Measurements from ENCODE around the gene WNT9B.

The WNT9B gene, protein sequence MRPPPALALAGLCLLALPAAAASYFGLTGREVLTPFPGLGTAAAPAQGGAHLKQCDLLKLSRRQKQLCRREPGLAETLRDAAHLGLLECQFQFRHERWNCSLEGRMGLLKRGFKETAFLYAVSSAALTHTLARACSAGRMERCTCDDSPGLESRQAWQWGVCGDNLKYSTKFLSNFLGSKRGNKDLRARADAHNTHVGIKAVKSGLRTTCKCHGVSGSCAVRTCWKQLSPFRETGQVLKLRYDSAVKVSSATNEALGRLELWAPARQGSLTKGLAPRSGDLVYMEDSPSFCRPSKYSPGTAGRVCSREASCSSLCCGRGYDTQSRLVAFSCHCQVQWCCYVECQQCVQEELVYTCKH

DNA sequence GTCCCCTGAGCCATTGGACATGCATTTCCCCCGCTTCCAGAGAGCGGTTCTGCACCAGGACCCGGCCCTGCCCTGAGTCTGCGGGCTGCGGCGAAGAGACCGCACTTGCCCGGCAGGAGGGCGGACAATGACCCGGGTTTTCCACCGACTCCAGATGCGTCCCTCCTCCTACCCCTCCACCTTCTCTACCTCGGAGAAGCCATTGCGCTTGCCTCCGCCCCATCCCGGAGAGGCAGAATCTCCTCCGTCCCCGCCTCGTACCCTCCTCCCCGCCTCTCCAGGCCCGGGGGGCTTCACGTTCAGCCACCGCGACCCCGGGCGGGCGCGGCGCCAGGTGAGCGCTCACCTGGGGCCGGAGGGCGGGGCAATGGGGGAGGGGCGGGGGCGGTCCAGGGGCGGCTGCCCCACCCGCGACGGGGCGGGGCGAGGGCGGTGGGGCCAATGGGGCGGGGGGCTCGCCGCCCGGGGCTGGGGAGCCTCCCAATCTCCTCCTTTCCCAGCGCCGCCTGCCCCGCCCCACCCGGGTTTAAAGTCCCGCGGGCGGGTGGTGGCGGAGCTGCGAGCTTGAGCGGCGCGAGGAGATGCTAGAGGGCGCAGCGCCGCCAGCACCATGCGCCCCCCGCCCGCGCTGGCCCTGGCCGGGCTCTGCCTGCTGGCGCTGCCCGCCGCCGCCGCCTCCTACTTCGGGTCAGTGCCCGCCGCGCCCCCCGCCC, at the start of gene WNT9B:
Gene WNT9B, plus strand, starts transcription at position 555 of the 713 bp plus-strand sequence. Its CDS starts 56 bp downstream, at position 611.
- no peak for DNase-seq (ENCODE audit: low read depth in 1 of 2, low spot score in 1 of 2)

DNA sequence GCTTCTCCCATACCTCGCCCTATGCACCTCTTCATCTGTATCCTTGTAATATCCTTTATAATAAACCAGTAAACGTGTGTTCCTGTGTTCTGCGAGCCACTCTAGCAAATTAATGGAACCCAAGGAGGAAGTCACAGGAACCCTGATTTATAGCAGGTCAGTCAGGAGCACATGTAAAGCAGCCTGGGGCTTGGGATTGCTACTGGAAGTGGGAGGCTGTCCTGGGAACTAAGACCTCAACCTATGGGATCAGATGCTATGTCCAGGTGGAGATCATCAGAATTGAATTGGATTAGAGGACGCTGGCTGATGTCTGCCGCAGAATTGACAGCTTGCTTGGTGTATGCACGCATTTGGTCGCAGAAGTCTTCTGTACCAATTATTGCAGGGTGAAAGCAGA, 48.6 kb upstream of the WNT9B start:
- DNase-seq (ENCODE audit: low read depth in 1 of 2, low spot score in 1 of 2) = no peak

DNA sequence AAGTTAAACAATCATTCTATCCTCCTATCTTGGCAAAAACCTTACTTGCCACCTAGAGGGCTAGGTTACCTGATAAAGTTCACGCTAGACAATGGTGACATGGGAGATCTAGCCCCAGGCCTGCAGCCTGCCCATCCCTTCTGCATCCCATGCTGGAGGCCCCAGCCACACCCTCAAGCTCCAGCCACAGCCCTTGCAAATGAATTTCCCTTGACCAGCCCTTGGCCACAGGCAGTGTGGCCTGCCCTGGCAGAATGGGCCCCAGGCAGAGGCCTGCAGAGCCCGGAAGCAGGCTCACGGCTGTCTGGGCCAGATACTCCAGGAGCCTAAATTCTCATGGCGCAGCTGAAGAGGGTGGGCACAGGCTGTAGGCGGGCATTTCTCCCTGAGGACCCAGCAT, 47.8 kb upstream of the WNT9B start:
- no peak for DNase-seq (ENCODE audit: low read depth in 1 of 2, low spot score in 1 of 2)

DNA sequence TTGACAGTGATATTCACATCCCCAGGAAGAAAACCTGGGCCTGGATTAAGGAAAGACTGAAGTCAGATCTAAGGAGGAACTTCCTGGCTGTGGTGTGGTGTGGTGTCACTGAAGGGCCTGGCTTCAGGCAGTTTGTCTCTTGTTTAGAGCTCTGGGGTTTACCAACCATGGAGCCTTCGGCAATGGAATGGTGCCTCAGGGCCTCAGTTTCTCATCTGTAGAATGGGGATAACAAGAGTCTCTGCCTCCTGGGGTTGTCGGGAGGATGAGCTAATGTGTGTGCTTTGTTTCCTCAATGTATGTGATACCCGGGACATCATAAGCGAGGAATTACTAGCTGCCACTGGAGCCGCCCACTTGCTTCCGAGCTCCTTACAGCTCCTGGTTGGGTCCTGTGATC, 45.6 kb upstream of the WNT9B start:
- DNase-seq (ENCODE audit: low read depth in 1 of 2, low spot score in 1 of 2) = no peak

DNA sequence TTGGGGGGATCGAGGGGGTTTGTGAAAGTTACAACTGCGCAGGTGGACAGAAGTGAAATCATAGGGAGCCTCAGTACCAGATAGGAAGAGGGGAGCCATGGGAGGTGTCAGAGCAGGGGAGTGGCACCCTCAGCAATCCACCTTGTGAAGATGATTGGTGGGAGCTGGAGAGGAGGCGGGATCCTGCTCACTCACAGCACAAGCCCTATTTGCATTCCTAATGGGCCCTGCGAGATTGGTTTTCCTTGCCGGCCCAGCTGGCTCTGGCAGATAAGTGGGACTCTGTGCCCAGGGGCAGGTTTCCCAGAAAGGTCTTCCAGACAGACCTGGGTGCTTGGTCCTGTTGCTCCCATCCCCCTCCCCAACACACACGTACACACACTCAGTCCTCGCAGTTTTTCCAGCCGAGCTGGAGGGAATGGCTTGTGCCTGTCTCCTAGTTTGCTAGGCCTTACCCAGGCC, 42.2 kb upstream of the WNT9B start:
- DNase-seq (ENCODE audit: low read depth in 1 of 2, low spot score in 1 of 2) = no peak

- no peak for DNase-seq (ENCODE audit: low read depth in 1 of 2, low spot score in 1 of 2)
Measured at GRCh38 chr17:46810837-46811236, 40.5 kb upstream of the WNT9B start.

- no peak for DNase-seq (ENCODE audit: low read depth in 1 of 2, low spot score in 1 of 2)
Measured at GRCh38 chr17:46811978-46812583, 39.3 kb upstream of the WNT9B start.

DNA sequence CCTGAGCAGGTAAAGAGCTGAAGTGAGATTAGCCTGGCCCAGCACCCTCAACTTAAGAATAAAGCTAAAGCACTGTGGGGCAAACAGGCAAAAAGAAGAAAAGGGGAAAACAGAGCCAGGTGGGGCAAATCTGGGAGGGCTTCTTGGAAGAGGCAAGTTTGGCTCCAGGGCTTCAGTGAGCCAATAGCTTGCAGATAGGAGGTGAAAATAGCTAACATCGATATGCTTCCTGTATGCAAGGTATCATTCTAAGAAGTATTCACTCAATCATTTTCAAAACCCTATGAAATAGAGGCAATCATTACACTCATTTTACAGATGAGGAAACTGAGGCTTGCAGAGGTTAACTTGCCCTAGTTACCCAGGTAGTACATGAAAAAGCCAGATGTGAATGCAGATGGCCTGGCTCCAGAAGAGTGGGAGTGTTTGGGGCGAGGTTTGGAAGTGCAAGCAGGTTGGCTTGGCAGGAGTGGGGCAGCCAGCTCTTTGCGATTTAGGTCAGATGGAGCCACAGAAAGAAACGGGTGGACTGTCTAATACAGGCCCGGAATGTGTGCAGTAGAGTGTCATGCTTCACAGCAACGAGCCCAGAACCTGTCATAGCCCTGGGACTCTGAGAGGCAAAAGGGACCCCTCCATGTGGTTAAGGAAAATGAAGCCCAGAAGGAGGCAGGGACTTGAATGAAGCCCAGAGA, 38.6 kb upstream of the WNT9B start:
- DNase-seq (ENCODE audit: low read depth in 1 of 2, low spot score in 1 of 2) = no peak

- no peak for DNase-seq (ENCODE audit: low read depth in 1 of 2, low spot score in 1 of 2)
Measured at GRCh38 chr17:46813920-46814319, 37.5 kb upstream of the WNT9B start.

DNA sequence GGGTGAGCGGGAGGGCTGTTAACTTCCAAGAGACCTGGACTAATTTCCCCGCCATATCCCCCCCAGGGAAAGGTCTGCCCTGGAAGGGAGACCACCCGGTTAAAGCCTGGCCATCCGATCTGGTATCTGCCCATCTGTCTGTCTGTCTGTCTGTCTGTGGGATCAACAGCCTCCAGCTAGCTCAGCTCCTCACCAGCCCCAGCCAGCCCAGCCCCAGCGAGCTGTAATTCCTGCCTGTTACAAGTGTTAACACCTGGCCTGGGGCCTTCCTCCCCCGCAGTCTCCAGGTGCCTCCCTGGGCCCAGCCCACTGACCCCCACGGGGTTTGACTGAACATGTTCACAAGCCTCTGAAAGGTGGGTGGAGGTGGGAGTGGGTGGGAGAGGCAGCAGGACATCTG, 36.9 kb upstream of the WNT9B start:
- DNase-seq (ENCODE audit: low read depth in 1 of 2, low spot score in 1 of 2) = no peak

DNA sequence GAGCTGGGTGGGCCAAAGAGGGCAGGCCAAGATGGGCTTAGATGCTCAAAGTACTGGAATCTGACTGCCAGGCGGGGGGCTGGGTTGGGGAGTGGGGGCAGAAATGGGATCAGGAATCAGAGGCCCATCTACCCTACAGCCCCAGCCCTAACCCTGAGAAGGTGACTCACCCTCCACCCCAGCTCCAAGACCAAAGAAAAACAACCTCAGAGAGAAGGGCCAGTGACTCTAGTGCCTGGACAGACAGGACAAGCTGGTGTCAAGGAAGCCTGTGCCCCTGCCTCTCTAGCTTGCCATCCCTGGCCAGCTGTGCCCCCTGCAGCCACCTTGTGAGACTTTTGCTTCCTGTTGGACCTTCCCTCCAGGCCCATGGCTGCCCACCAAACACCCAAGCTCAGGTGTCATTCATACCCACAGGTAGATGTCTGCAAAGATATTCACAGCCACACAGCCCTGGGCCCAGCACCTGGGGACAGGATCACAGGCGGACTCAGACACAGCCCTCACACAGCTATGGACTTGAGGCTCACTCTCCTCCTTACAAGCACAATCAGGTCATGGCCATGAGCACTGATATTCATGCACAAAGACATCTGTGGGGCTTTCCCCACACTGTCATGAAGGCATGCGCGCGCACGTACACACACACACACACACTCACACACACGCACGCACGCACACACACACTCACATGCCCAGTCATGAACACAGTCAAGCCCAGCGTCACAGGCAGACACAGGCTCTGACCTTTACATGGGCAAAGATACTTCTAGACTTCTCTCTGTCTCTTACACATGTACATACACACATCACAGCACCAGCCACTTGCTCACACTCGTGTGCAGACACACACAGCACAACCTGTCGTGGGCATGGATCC, 35.7 kb upstream of the WNT9B start:
- DNase-seq (ENCODE audit: low read depth in 1 of 2, low spot score in 1 of 2) = no peak

DNA sequence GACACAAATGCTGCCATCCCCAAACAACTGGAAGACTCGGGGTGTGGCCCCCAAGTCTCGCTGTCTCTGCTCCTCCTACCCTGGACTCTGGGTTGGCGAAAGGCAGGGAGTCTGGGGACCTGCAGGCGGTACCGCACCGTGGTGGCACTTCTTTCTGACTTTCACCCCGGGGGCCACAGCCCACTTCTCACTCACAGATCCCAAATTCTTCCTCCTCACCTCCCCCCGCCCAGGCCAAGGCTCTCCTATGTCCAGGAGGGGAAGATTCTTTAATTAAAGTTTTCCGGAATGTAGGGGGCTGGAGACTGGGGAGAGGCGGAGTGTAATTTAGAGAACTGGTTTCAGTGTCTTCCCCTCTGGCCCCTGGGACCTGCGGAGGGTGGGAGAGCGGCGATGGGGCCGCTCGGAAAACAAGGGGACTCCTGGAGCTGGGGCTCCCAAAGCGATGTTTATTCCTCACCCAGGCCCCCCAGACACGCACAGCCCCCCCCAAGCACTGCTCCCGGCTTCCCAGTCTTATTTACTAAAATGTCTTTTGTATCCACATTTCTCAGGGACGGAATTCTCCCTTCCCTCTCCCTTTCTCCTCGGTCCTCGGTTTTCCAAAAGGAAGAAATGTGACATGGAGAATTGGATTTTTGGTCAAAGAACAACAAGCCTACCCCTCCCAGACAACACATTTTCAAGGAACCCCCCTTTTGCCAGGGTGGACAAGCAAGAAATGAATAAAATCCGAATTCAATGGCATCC, 34.1 kb upstream of the WNT9B start:
- DNase-seq (ENCODE audit: low read depth in 1 of 2, low spot score in 1 of 2) = no peak

GRCh38 chr17:46817901-46818209, 33.5 kb upstream of the WNT9B start:
- no peak for DNase-seq (ENCODE audit: low read depth in 1 of 2, low spot score in 1 of 2)

GRCh38 chr17:46818316-46818928, 33.0 kb upstream of the WNT9B start, which contains the start of gene WNT3:
Gene WNT3 (minus strand): TSS chr17:46818692. CDS start chr17:46818597, 95 bp downstream.
- peak in 1 of 2 donors; percentile 42 for DNase-seq (ENCODE audit: low read depth in 1 of 2, low spot score in 1 of 2)

DNA sequence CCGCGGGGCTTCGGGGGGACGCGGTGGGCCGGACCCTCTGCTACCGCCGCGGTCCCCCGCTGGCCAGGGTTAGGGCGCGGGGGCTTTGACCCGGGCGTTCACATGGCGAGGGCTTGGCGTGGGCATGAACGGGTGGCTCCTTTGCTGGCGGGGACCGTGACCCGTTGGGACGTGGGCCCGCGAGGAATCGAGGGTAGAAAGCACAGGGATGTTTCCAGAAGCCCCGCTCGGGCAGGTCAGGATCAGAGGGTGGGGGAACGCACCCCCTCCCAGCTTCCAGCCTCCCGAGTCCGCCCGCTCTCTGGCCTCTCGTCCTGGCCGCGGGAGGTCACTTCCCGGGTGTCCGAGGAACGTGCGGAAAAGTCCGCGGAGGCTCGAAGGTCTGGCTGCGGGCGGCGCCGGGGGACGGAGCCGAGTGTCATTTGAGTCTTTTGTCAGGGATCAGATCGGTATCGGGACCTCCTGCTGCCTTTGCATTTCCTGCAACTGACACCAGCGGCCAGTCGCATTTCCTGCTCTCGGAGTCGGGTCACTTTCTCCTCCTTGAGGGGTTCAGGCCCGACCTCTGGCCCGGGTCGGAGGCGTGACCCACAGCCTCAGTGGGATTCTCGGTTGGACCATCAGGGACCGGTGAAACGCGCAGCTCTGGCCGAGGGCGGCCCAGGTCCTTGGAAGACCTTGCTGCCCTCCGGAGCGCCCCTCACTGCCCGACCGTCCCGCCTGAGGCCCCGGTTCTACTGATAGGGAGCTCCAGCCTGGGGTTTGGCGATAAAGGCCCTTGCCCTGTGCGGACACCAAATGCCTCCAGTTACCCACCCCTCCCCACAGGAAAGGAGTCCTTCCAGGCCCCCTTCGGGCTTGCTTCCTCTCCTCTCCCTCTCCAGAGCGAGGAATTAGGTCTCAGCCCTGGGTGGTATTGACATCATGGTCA, 32.2 kb upstream of the WNT9B start:
- no peak for DNase-seq (ENCODE audit: low read depth in 1 of 2, low spot score in 1 of 2)

GRCh38 chr17:46819906-46820351, 31.5 kb upstream of the WNT9B start:
- DNase-seq (ENCODE audit: low read depth in 1 of 2, low spot score in 1 of 2) = no peak

DNA sequence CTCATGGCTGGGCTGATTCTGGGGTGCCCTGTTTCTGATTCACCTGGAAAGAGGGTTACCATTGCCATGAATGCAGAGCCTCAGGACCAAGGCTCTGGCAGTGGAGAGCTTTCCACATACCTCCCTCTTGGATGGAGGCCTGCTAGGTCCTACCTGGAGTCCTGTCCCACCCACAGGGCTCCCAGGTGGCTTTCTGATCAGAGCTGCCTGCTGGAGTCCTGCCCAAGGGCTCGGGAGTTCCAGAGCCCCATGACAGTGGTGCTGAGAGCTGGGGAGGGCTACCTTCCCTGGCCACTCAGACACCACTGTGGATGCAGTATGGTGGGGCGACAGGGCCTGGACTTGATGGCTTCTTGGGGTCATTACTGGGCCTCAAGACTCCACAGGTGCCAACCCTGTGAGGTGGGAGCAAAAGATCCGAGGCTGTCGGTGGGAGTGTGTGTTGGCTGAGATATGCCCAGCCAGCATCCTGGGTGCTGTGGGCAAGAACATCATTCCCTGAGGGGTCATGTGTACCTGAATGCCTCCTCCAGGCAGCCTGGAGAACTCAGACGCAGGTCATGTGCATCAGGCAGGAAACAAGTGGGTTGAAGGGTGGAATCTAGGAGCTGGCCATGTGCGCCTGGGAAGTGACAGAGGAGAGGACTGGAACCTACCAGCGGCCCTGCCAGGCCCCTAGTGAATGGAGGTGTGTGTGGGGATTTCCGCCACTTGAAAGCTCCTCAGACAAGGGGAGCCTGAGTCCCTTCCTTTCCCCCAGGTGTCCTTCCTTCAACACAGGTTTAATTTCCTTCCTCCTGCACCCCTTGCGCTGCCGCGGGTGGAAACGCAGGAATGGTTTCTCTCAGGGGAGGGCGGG, 30.6 kb upstream of the WNT9B start:
- DNase-seq (ENCODE audit: low read depth in 1 of 2, low spot score in 1 of 2) = no peak

Measured in stimulated activated CD4-positive, alpha-beta T cell treated with anti-CD3 and anti-CD28 coated beads, Interleukin-15, amount 100 ng/mL, for 1 hour (primary cell).